GM12891 (cell line): ENCODE data around the gene DDX10.

Experiments
- PAX5 ChIP-seq: IDR thresholded peaks from 2 replicates; pipeline ENCODE4 v1.6.1; 2011; ENCODE audit warnings: low read length, moderate library complexity, mild to moderate bottlenecking; ENCODE audit not compliant: insufficient read depth, severe bottlenecking
- POLR2A ChIP-seq: IDR thresholded peaks from 2 replicates; pipeline ENCODE4 v1.6.1; 2011; ENCODE audit warnings: low read depth, low read length, control low read depth
- POLR2AphosphoS5 ChIP-seq: IDR thresholded peaks from 2 replicates; pipeline ENCODE4 v1.6.1; 2011; ENCODE audit warnings: low read depth, low read length, control low read depth
- POU2F2 ChIP-seq: IDR thresholded peaks from 2 replicates; pipeline ENCODE4 v1.6.1; 2011; ENCODE audit warnings: low read depth, mild to moderate bottlenecking, control low read depth, low read length, moderate library complexity
- SPI1 ChIP-seq: IDR thresholded peaks from 2 replicates; pipeline ENCODE4 v1.6.1; 2011; ENCODE audit warnings: low read depth, low read length, control low read depth
- TAF1 ChIP-seq: IDR thresholded peaks from 2 replicates; pipeline ENCODE4 v1.6.1; 2011; ENCODE audit warnings: low read depth, low read length, control low read depth

GRCh38 chr11:108897071-108897481 lies 232.2 kb downstream of the DDX10 start:
- TF ChIP-seq POLR2A: no peak
- no peak for TF ChIP-seq TAF1
- no peak for TF ChIP-seq POLR2AphosphoS5
- no peak for TF ChIP-seq POU2F2
- no peak for TF ChIP-seq SPI1
- no peak for TF ChIP-seq PAX5
